Measurements from ENCODE around the gene VAV2.

VAV2 gene

GRCh38 chr9:133715866-133716563 is 276.1 kb downstream of the VAV2 start:
- DNase-seq: peak; percentile 49

DNA sequence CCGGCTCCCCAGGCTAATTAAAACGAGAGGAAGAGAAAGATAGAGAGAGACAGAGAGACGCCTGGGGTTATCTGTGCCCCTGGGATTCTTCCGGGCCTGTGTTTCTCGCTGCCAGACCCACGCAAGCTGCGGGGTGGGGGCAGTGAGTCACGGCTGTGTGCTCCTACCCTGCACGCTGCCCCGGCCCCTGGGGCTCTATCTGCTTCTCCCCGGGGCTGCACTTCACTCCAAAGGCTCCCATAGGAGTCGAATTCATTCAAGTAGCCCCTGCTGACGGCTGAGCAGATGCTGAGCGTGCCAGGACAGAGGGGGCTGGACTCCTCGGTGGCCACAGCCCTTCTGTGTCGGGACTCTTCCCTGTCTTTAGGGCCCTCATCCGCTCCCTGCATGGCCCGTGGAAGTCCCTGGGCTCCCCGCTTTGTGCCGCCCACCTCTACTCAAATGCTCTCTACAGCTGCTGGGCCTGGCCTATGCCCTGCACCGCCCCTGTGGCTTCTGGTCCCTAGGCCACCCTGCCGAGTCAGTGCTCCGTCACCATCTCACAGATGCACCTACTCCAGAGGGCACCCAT is 276.7 kb downstream of the VAV2 start:
- DNase-seq: peak; percentile 19

GRCh38 chr9:133714606-133715294 is 277.4 kb downstream of the VAV2 start:
- peak; percentile 39 for DNase-seq

- DNase-seq: peak; percentile 10
These were observed 278.1 kb downstream of the VAV2 start for GRCh38 chr9:133713960-133714495.

DNA sequence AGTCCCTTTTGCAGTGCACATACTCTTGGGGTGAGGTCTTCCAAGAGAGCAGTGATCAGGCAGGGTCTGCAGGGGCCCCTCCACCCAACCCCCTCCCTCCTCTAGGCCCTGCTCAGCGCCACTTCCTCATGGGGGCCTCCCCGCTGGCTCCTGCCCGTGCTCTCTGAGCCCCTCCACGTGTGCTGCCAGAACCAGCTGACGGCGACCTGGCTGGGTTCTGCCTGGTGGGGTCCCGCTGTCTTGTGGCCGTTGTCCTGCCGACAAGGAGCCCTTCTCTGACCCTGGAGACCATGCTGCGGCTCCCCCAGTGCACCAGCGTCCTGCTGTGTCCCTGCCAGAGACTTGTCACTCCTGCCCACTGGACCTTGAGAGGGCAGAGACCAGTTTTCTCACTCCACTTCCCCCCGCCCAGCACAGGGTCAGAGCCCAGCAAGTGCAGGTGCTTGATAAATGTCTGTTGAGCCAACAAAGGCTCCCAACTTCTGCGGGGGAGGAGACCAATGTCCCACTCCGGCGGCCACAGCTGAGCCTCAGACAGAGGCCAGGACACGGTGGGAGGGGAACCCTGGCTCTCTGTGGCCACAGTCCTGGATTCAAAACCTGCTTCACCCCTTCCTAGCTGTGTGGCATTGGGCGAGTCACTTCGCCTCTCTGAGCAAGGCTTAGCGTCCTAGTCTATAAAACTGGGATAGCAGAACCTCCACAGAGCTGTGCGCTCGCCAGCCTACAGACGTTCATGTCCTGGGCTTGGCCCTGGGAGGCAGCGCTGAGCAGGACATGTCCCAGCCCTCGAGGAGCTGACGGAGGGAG is 278.8 kb downstream of the VAV2 start:
- peak; percentile 16 for DNase-seq

DNA sequence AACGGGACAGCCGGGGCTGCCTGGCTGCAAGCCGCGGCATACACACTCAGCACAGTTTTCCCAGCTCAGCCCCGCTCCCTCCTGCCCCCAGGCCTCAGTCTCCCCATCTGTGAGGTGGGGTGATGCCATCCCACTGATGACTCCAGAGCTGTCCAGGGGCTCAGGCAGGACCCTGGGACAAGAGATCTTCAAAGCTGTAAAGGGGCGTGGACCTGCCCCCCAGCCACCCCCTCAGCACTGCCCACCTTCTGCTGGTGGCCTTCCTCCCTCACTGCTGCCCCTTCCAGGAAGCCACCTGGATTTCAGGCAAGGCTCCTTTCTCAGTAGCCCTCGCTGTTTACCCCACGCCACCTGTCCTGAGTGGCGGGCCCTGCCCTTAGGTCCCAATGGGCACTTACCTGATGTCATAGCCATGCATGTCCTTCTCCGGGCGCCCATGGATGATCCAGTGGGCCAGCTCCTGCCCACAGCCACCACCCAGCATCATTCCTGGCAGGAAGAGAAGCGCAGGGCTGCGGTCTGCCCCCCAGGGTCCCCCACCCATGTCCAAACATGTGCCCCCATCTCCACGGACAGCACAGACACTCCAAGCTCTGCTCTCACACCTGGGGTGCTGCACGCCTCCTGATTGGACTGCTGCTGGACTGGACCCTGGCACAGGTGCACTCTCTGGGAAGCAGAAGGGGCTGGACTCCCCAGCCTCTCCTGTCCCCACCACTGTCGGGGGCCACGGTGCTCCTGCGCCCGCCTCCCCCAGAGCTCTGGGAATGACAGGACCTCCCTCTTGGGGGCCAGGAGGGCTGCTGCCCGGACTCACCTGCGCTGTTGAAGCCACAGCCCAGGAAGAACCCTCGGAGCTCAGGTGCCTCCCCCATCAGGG is 279.7 kb downstream of the VAV2 start:
- DNase-seq: peak; percentile 18
